Measurements from ENCODE around the gene CD83. TPM values are rescaled to one million over a fixed set of nuclear protein-coding genes. Genes with fewer than 3 reads are reported as not detected.
"Not testable (repeated sequence)": the region's sequence is repeated elsewhere in the genome, so short reads cannot be mapped to it uniquely, and the experiment has no call there.

Gene CD83
- total RNA-seq, 2 donors from 2014 or later, result 1.3 to 2.3 TPM

DNA sequence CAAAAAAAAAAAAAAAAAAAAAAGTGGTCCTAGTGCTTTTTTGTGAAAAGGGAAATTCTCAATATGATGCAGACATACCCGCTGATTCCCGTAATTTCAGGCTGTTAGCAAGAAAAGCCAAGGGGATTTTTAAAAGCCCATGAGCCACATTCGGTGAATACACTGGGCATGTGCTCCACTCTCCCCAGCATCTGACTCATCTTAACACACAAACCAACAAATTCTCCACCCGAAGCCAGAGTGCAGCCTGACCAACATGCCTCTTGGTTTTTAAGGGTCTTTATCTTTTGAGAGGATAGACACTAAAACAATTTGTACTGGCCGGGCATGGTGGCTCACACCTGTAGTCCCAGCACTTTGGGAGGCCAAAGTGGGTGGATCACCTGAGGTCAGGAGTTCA lies 45.5 kb upstream of the CD83 start:
- Histone ChIP-seq H3K27me3 (no peaks in the 10 kb centered on the region), H3K4me3 (no peak overlapping the region), H3K36me3 (replicated peaks in 1 of 2; ENCODE audit: insufficient read depth in 1 of 2, low read depth in 2 of 2) (no peaks in the 10 kb centered on the region), H3K9me3 (no peaks in the 10 kb centered on the region), H3K27ac (no peak overlapping the region), H3K4me1 (peaks cover 9% of the 10 kb centered on the region)
- WGBS, 2 donors, result 70 to 84% methylated on average over 5 of the region's 5 CpGs
- DNase-seq, result no peak
- intact Hi-C loops (cut with DNase I), result no loop called here
- no peak for ATAC-seq
- TF ChIP-seq POLR2A (IDR thresholded peaks at IDR 0.05), result no peak
- TF ChIP-seq, protein P1, sequence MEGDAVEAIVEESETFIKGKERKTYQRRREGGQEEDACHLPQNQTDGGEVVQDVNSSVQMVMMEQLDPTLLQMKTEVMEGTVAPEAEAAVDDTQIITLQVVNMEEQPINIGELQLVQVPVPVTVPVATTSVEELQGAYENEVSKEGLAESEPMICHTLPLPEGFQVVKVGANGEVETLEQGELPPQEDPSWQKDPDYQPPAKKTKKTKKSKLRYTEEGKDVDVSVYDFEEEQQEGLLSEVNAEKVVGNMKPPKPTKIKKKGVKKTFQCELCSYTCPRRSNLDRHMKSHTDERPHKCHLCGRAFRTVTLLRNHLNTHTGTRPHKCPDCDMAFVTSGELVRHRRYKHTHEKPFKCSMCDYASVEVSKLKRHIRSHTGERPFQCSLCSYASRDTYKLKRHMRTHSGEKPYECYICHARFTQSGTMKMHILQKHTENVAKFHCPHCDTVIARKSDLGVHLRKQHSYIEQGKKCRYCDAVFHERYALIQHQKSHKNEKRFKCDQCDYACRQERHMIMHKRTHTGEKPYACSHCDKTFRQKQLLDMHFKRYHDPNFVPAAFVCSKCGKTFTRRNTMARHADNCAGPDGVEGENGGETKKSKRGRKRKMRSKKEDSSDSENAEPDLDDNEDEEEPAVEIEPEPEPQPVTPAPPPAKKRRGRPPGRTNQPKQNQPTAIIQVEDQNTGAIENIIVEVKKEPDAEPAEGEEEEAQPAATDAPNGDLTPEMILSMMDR (IDR thresholded peaks at IDR 0.05), result no peak

DNA sequence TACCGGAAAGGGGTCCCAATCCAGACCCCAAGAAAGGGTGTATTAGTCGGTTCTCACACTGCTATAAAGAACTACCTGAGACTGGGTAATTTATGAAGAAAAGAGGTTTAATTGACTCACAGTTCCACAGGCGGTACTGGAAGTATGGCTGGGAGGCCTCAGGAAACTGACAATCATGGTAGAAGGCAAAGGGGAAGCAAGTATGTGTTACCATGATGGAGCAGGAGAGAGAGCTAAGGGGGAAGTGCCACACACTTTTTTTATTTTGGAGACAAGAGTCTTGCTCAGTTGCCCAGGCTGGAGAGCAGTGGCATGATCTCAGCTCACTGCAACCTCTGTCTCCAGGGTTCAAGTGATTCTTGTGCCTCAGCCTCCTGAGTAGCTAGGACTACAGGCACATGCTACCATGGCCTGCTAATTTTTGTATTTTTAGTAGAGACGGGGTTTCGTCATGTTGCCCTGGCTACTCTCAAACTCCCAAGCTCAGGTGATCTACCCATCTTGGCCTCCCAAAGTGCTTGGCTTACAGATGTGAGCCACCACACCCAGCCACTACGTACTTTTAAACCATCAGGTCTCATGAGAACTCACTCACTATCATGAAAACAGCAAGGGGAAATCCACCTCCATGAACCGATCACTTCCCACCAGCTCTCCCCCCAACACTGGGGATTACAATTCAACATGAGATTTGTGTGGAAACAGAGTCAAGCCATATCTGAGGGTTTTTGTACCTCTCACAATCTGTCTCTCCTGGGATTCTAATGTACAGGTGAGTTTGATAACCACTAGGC lies 43.8 kb upstream of the CD83 start:
- H3K4me1 ChIP-seq; DNase-seq; H3K36me3 ChIP-seq (replicated peaks in 1 of 2; ENCODE audit: insufficient read depth in 1 of 2, low read depth in 2 of 2); ATAC-seq; H3K27ac ChIP-seq; H3K27me3 ChIP-seq; H3K9me3 ChIP-seq; intact Hi-C loops (cut with DNase I); H3K4me3 ChIP-seq: not testable (repeated sequence)
- 90 to 92% methylated on average over 7 of the region's 7 CpGs for WGBS, 2 donors

DNA sequence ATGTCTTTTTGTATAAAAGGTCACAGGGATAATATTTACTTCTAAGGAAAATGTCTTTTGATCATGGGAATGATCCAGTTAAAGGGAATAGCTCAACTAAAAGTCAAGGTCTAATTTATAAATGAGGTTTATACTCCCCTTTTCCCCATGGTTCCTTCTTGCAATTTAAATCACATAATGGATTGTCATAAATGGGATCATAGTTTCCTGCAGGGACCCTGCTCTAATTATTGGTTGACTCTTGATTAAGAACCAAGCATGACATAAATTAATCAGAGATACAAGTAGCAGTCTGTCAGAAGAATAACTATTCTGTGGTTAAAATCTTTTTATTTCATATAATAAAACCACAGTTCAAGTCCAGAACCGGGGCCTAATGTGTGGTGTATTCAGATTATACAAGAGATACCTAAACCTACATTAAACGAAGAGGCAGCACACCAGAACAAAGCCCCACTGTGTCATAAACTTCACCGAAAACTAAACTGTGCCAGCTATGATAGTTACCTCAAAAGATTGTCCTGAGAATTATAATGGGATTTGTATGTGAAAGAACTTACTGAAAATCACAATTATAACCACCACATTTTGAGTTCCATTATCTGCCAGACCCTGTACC lies 43.0 kb upstream of the CD83 start:
- Histone ChIP-seq H3K9me3 (no peaks in the 10 kb centered on the region), H3K27ac (peak overlapping the region in 3 of 4 donors; percentile 31 to 58 (median 47)), H3K36me3 (replicated peaks in 1 of 2; ENCODE audit: insufficient read depth in 1 of 2, low read depth in 2 of 2) (no peaks in the 10 kb centered on the region), H3K4me1 (peaks cover 9% of the 10 kb centered on the region), H3K4me3 (no peak overlapping the region), H3K27me3 (no peaks in the 10 kb centered on the region)
- no peak for ATAC-seq
- no peak for TF ChIP-seq POLR2A (IDR thresholded peaks at IDR 0.05)
- TF ChIP-seq, protein P1 (IDR thresholded peaks at IDR 0.05), result no peak
- intact Hi-C loops (cut with DNase I), result no loop called here
- WGBS, 2 donors, result 62 to 70% methylated on average over 3 of the region's 3 CpGs
- no peak for DNase-seq

DNA sequence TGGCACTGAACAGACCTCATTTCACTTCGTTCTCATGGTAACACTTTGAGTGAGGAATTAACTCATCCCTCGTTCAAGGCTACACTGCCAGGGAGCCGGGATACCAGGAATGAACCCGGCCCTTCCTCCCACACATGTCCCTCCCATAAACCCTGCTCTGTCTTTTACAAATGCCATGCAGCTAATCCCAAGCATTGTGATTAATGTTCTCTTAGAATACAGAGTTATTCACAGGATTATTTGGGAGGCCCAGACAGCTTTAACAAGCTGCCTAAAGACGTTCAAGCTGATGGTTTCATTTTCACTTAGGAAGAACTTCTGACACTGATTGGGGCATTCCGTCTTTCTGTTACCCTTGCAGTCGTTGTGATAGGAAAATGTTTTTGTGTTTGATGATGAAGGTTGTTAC lies 42.5 kb upstream of the CD83 start:
- Histone ChIP-seq H3K27ac (peak overlapping the region in 3 of 4 donors; percentile 31 to 58 (median 47)), H3K36me3 (replicated peaks in 1 of 2; ENCODE audit: insufficient read depth in 1 of 2, low read depth in 2 of 2) (no peaks in the 10 kb centered on the region), H3K9me3 (no peaks in the 10 kb centered on the region), H3K4me1 (peaks cover 9% of the 10 kb centered on the region), H3K4me3 (no peak overlapping the region), H3K27me3 (no peaks in the 10 kb centered on the region)
- ATAC-seq (peak; percentile 45), DNase-seq (peak in 1 of 4 donors; percentile 6)
- WGBS, 2 donors, result 6 to 13% methylated on average over 7 of the region's 7 CpGs
- no peak for TF ChIP-seq POLR2A (IDR thresholded peaks at IDR 0.05)
- TF ChIP-seq, protein P1 (IDR thresholded peaks at IDR 0.05), result no peak
- intact Hi-C loops (cut with DNase I), result no loop called here

DNA sequence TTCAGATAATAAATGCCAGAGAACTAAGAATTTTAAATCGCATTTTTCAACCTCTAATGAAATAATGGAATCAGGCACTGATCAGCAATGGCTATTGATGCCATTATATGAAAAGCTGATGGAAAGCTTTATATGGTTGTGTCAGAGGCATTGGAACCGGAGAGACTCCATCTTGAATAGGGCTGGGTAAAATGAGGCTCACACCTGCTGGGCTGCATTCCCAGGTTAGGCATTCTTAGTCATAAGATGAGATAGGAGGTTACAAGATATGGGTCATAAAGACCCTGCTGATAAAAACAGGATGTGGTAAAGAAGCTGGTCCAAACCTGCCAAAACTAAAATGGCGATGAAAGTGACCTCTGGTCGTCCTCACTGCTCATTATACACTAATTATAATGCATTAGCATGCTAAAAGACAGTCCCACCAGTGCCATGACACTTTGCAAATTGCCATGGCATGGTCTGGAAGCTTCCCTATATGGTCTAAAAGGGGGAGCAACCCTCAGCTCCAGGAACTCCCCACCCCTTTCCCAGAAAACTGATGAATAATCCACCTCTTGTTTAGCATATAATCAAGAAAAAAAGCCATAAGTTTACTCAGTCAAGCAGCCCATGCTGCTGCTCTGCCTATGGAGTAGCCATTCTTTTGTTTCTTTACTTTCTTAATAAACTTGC lies 40.2 kb upstream of the CD83 start:
- TF ChIP-seq, protein P1 (IDR thresholded peaks at IDR 0.05), result no peak
- no peak for TF ChIP-seq POLR2A (IDR thresholded peaks at IDR 0.05)
- no peaks in the 10 kb centered on the region for H3K9me3 ChIP-seq
- peaks cover 9% of the 10 kb centered on the region for H3K4me1 ChIP-seq
- DNase-seq (no peak), ATAC-seq (no peak)
- no peak overlapping the region for H3K4me3 ChIP-seq
- no peaks in the 10 kb centered on the region for H3K36me3 ChIP-seq (replicated peaks in 1 of 2; ENCODE audit: insufficient read depth in 1 of 2, low read depth in 2 of 2)
- WGBS, 2 donors, result 82% methylated on average over 4 of the region's 4 CpGs
- H3K27ac ChIP-seq, result no peak overlapping the region
- intact Hi-C loops (cut with DNase I), result no loop called here
- no peaks in the 10 kb centered on the region for H3K27me3 ChIP-seq
